Measurements from ENCODE around the gene KRTAP6-1. TPM values are rescaled to one million over a fixed set of nuclear protein-coding genes. Genes with fewer than 3 reads are reported as not detected.

KRTAP6-1 gene
- total RNA-seq, 2 donors from 2014 or later: not detected

GRCh38 chr21:30605968-30606367 is 7.8 kb downstream of the KRTAP6-1 start:
- Histone ChIP-seq H3K4me3 (no peak overlapping the region), H3K36me3 (no peaks in the 10 kb centered on the region), H3K9ac (ENCODE audit: low read depth in 2 of 2, low read length in 2 of 2) (no peak overlapping the region), H3K9me3 (peaks cover 2% of the 10 kb centered on the region), H3K4me1 (no peaks in the 10 kb centered on the region), H3K27ac (no peak overlapping the region), H3K27me3 (no peaks in the 10 kb centered on the region)
- TF ChIP-seq CTCF (IDR thresholded peaks at IDR 0.05): no peak
- intact Hi-C loops (cut with DNase I): no loop called here
- DNase-seq: no peak

- H3K36me3 ChIP-seq: no peaks in the 10 kb centered on the region
Measured at GRCh38 chr21:30600787-30601186, 12.9 kb downstream of the KRTAP6-1 start, which contains the start of gene KRTAP22-1. KRTAP22-1 (plus strand) TSS chr21:30601087.

GRCh38 chr21:30598802-30599201 is 14.9 kb downstream of the KRTAP6-1 start, which contains the start of gene KRTAP6-2:
KRTAP6-2 (minus strand) TSS chr21:30598902; CDS start chr21:30598874, 28 bp downstream.
- intact Hi-C loops (cut with DNase I): no loop called here
- H3K27ac ChIP-seq: no peak within 1 kb of the TSS

More at GRCh38 chr21:30600787-30601186, 12.9 kb downstream of the KRTAP6-1 start, which contains the start of gene KRTAP22-1:
- Histone ChIP-seq H3K9me3 (no peaks in the 10 kb centered on the region), H3K4me3 (no peak within 1 kb of the TSS), H3K27ac (no peak within 1 kb of the TSS), H3K9ac (ENCODE audit: low read depth in 2 of 2, low read length in 2 of 2) (no peak within 1 kb of the TSS), H3K27me3 (no peaks in the 10 kb centered on the region), H3K4me1 (no peaks in the 10 kb centered on the region)
- intact Hi-C loops (cut with DNase I): no loop called here
- DNase-seq: no peak
- no peak for TF ChIP-seq CTCF (IDR thresholded peaks at IDR 0.05)

GRCh38 chr21:30592140-30592539 is 21.6 kb downstream of the KRTAP6-1 start, which contains the start of gene KRTAP6-3:
KRTAP6-3 (plus strand) TSS chr21:30592440; CDS start chr21:30592446, 6 bp downstream.
- DNase-seq: no peak
- TF ChIP-seq CTCF (IDR thresholded peaks at IDR 0.05): no peak
- no peaks in the 10 kb centered on the region for H3K4me1 ChIP-seq
- H3K27ac ChIP-seq: no peak within 1 kb of the TSS
- H3K27me3 ChIP-seq: no peaks in the 10 kb centered on the region
- H3K9ac ChIP-seq (ENCODE audit: low read depth in 2 of 2, low read length in 2 of 2): no peak within 1 kb of the TSS
- H3K36me3 ChIP-seq: no peaks in the 10 kb centered on the region
- no peaks in the 10 kb centered on the region for H3K9me3 ChIP-seq
- no peak within 1 kb of the TSS for H3K4me3 ChIP-seq
- intact Hi-C loops (cut with DNase I): no loop called here

More at GRCh38 chr21:30598802-30599201, 14.9 kb downstream of the KRTAP6-1 start, which contains the start of gene KRTAP6-2:
- TF ChIP-seq CTCF (IDR thresholded peaks at IDR 0.05): no peak
- H3K36me3 ChIP-seq: no peaks in the 10 kb centered on the region
- H3K9ac ChIP-seq (ENCODE audit: low read depth in 2 of 2, low read length in 2 of 2): no peak within 1 kb of the TSS
- no peaks in the 10 kb centered on the region for H3K27me3 ChIP-seq
- H3K9me3 ChIP-seq: no peaks in the 10 kb centered on the region
- no peaks in the 10 kb centered on the region for H3K4me1 ChIP-seq
- no peak within 1 kb of the TSS for H3K4me3 ChIP-seq
- DNase-seq: no peak

GRCh38 chr21:30590297-30590696 is 23.4 kb downstream of the KRTAP6-1 start, which contains the start of gene KRTAP22-2:
KRTAP22-2 (minus strand) TSS chr21:30590397.
- no peak for TF ChIP-seq CTCF (IDR thresholded peaks at IDR 0.05)
- H3K27me3 ChIP-seq: no peaks in the 10 kb centered on the region
- intact Hi-C loops (cut with DNase I): no loop called here
- H3K9ac ChIP-seq (ENCODE audit: low read depth in 2 of 2, low read length in 2 of 2): no peak within 1 kb of the TSS
- no peak for DNase-seq
- no peaks in the 10 kb centered on the region for H3K36me3 ChIP-seq
- no peak within 1 kb of the TSS for H3K4me3 ChIP-seq
- no peaks in the 10 kb centered on the region for H3K9me3 ChIP-seq
- no peak within 1 kb of the TSS for H3K27ac ChIP-seq
- H3K4me1 ChIP-seq: no peaks in the 10 kb centered on the region
